Adrenal gland (tissue), 5 donors: ENCODE measurements around the gene ABL2.

Experiments used
- CTCF ChIP-seq, 6 experiments: fragments of 450-650 bp in 4 of 6; fragments of 200-600 bp in 2 of 6; sonication (generic) in 1 of 6; IDR thresholded peaks; 1 replicate in 5 of 6; 2 replicates in 1 of 6; pipeline versions ENCODE4 v1.5.1 to v1.8.0; 2016 to 2021; ENCODE audit warnings: antibody characterized with exemption in 6 of 6, mild to moderate bottlenecking in 2 of 6, moderate library complexity in 1 of 6
- POLR2A ChIP-seq, 2 donors: fragments of 450-650 bp; IDR thresholded peaks; one replicate each; pipeline ENCODE4 v1.6.1; 2017; ENCODE audit warnings: antibody characterized with exemption in 2 of 2, mild to moderate bottlenecking in 2 of 2, moderate library complexity in 1 of 2
- donor health status: DM: no; HTN: no; CAD: no.

GRCh38 chr1:179155615-179156014 is 73.9 kb downstream of the ABL2 start:
- no peak for TF ChIP-seq CTCF (IDR thresholded peaks at IDR 0.05)
- no peak for TF ChIP-seq POLR2A (IDR thresholded peaks at IDR 0.05)
